Bronchial epithelial cell (primary cell): ENCODE data around the gene THRA. TPM values are rescaled to one million over a fixed set of nuclear protein-coding genes. Genes with fewer than 3 reads are reported as not detected.
A peak's percentile ranks its signal among the peaks of the same experiment; 100 is the strongest.

Experiments
- DNase-seq: peaks from one replicate; pipeline ENCODE4 v3.0.0-alpha.2; 2010; ENCODE audit warnings: low read depth
- FAIRE-seq: peaks from 2 replicates; lab custom pipeline; 2011; peaks lifted over from hg19 to GRCh38; lab: Jason Lieb, UNC
- H3K27me3 ChIP-seq: 2 replicates; pipeline ENCODE4 v1.5.1; 2011; ENCODE audit warnings: low read length; ENCODE audit not compliant: control insufficient read depth, insufficient read depth
- H3K36me3 ChIP-seq: 2 replicates; pipeline ENCODE4 v1.5.1; 2011; ENCODE audit warnings: low read length; ENCODE audit not compliant: control insufficient read depth, insufficient read depth
- H3K4me3 ChIP-seq: 2 replicates; pipeline ENCODE4 v1.5.1; 2011; ENCODE audit warnings: mild to moderate bottlenecking, low read depth, low read length, control low read depth
- total RNA-seq: library from RNA; depleted of rRNA; stranded (reverse); fragments of >200 nt; gene quantifications from 2 replicates; pipeline ENCODE4 v1.2.1, GENCODE V29; 2014
- TF ChIP-seq, protein P1 (sequence below): IDR thresholded peaks from 2 replicates; pipeline ENCODE4 v1.5.1; 2011; ENCODE audit warnings: mild to moderate bottlenecking, moderate library complexity, low read length, control low read depth, inconsistent platforms; ENCODE audit not compliant: insufficient read depth, severe bottlenecking

The THRA gene
- total RNA-seq, 1 donor from 2014 or later: 5.8 TPM

DNA sequence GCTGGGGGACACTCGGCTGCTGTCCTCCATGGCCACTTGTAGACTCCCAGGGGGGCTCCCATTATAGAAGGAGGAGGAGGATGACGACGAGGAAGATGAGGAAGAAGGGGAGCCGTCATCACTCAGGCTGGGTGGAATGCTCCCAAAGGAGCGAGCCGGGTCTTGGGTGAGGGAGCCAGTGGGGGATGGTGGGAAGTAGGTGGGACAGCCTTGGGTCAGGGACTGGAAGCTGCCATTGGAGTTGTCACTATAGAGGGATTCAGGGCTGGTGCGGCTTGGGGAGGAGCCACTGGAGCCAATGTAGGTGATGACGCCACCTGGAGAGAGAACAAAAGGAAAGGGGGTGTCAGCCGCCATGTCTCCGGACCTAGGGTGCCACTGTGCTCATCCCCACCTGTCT, 34.3 kb downstream of the THRA start:
- DNase-seq (no peak), FAIRE-seq (no peak)
- Histone ChIP-seq H3K27me3 (no peaks in the 10 kb centered on the region), H3K36me3 (peaks cover 33% of the 10 kb centered on the region), H3K4me3 (no peak overlapping the region)
- TF ChIP-seq, protein P1, sequence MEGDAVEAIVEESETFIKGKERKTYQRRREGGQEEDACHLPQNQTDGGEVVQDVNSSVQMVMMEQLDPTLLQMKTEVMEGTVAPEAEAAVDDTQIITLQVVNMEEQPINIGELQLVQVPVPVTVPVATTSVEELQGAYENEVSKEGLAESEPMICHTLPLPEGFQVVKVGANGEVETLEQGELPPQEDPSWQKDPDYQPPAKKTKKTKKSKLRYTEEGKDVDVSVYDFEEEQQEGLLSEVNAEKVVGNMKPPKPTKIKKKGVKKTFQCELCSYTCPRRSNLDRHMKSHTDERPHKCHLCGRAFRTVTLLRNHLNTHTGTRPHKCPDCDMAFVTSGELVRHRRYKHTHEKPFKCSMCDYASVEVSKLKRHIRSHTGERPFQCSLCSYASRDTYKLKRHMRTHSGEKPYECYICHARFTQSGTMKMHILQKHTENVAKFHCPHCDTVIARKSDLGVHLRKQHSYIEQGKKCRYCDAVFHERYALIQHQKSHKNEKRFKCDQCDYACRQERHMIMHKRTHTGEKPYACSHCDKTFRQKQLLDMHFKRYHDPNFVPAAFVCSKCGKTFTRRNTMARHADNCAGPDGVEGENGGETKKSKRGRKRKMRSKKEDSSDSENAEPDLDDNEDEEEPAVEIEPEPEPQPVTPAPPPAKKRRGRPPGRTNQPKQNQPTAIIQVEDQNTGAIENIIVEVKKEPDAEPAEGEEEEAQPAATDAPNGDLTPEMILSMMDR: no peak

DNA sequence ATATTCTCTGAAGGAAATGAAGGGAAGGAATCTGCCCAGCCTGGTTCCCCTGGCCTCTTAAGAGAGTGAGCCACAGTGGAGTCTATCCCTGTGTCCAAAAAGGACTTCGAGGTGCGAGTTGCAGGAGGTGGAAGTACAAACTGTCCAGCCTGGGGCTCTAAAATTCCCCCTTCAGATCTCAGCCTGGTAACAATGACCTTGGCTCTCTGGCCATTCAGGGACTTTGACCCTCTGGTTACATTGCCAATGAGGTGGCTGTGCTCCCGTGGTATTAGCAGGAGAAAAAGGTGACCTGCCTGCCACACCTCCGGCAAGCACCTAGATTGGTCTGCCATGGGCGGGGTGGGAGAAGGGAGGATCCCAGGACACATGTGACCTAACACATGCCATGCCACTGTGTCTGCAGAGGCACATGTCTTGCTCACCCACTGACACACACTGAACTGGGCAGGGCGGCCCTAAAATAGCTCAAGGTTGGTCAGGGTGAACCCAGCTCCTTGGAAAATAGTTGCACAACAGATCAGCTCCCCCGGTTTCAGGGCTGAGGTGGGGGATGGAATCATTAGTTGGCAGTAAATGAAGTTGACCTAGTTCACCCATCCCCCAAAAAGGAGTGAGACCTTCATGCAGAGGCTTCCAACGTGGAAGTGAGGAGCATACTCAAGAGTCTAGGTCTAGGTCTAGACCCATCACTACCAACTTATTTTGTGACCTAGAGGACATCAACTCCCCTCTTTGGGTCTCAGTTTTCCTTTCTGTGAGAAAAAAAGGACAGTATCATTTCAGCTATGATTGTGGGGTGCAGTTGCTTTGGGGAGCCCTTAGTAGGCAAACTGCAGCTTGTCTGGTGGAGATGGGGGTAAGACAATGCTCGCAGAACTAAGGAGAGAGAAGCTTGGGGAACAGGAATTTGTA, 35.4 kb downstream of the THRA start:
- TF ChIP-seq, protein P1: no peak

GRCh38 chr17:40098846-40099618, 36.3 kb downstream of the THRA start:
- FAIRE-seq: no peak

More for the DNA sequence above, 35.4 kb downstream of the THRA start:
- Histone ChIP-seq H3K27me3 (no peaks in the 10 kb centered on the region), H3K36me3 (peaks cover 32% of the 10 kb centered on the region), H3K4me3 (peak overlapping the region; percentile 31)
- DNase-seq (peak; percentile 86), FAIRE-seq (no peak)

GRCh38 chr17:40099619-40100418, 37.1 kb downstream of the THRA start:
- FAIRE-seq: no peak
- no peak for DNase-seq
- H3K4me3 ChIP-seq: peak overlapping the region; percentile 95
- no peaks in the 10 kb centered on the region for H3K27me3 ChIP-seq
- H3K36me3 ChIP-seq: peaks cover 25% of the 10 kb centered on the region
- TF ChIP-seq, protein P1: no peak

More at GRCh38 chr17:40098846-40099618, 36.3 kb downstream of the THRA start:
- peak; percentile 95 for DNase-seq
- Histone ChIP-seq H3K4me3 (peak overlapping the region; percentile 95), H3K36me3 (peaks cover 28% of the 10 kb centered on the region), H3K27me3 (no peaks in the 10 kb centered on the region)
- TF ChIP-seq, protein P1: no peak

DNA sequence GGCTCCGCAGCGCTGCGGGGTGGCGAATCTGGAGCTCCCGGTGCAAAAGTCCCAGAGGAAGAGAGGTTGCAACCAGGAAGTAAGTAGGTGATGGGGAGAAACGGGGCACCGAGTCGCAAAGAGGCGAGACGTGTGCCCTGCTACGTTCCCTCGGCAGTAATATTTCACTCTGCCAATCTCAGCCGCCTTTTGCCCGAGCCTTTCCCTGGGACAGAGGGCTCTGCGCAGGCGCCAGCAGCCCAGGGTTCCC, 37.6 kb downstream of the THRA start, which contains the start of gene NR1D1:
Gene NR1D1, minus strand, starts transcription at position 171 of the 250 bp plus-strand sequence. CDS start 495 bp downstream, outside the sequence.
- Histone ChIP-seq H3K4me3 (peak within 1 kb of the TSS; percentile 95), H3K27me3 (no peaks in the 10 kb centered on the region), H3K36me3 (peaks cover 20% of the 10 kb centered on the region)
- DNase-seq (no peak), FAIRE-seq (no peak)
- TF ChIP-seq, protein P1: no peak
